HG03442 (cell line): Measurements from ENCODE around the gene ZNF438.
"Not testable (repeated sequence)": the region's sequence is repeated elsewhere in the genome, so short reads cannot be mapped to it uniquely, and the experiment has no call there.

Experiments used
- ATAC-seq: cut with Tn5 transposase; IDR thresholded peaks from one replicate; pipeline ENCODE4 v1.9.1; 2021; ENCODE audit warnings: mild to moderate bottlenecking, moderate library complexity; ENCODE audit not compliant: unreplicated experiment

Gene ZNF438

DNA sequence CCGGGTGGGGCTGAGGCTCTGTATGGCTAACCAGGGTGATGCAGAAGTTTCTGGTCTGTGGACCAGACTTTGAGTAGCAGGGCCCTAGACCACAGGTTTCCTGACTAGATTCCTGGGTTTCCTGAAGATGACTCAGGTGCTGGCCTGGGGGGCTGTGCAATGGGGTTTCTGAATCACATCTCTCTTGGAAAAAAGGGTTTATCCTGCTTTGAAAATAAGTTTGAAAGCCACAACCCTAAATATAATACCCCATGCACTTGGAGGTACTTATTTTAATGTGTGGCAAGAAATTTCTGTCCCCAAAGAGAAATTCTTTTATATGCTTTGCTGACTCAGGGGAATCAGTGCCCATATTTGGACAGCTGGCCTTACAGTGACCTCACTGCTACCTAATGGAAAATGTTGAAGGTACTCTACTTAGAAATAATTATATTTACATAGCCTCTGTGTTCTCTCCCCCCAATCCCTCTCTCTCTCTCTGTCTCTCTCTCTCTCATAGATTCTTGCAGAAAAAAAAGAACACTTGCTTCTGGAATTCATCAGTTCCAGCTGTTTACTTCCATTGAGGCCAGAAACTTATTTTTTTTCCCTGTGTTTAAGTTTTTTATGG is 217.7 kb downstream of the ZNF438 start:
- no peak for ATAC-seq

DNA sequence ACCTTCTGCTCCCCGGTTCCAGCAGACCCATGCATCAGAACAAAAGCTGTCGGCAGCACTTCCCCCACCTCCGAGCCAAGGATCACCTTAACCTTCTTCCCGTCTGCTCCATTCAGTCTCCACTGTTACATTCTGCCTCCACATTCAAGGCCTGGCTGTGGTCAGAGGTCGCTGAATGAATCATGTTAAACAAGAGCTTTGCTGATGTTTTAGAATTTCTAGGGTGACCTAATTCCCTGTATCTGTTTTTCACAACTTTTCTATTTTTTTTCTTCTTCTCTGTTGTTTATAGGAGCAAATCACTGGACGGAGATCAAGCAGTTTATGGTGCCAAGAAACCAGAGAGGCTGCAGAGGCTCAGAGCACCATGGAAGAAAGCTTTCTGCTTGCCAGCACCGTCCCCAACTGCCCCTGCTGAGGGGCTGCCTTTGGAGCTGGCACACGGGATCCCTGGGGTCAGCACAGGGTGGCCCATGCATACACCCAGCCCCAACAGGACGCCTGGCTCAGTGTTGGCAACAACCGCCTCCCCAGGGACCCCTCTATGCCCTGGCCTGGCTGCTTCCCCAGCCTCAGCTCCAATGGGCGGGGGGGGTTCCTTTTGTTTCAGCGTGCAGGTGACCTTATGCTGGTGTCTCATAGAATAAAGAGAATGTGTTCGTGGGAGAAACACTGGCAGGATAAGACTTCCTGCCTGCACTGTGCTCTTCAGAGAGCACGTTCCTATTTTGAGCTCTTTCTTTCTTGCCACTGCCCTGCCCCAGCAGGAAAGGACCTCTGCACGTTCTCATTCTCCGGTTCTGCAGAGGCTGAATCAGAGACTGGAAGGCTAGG is 219.4 kb downstream of the ZNF438 start:
- no peak for ATAC-seq

DNA sequence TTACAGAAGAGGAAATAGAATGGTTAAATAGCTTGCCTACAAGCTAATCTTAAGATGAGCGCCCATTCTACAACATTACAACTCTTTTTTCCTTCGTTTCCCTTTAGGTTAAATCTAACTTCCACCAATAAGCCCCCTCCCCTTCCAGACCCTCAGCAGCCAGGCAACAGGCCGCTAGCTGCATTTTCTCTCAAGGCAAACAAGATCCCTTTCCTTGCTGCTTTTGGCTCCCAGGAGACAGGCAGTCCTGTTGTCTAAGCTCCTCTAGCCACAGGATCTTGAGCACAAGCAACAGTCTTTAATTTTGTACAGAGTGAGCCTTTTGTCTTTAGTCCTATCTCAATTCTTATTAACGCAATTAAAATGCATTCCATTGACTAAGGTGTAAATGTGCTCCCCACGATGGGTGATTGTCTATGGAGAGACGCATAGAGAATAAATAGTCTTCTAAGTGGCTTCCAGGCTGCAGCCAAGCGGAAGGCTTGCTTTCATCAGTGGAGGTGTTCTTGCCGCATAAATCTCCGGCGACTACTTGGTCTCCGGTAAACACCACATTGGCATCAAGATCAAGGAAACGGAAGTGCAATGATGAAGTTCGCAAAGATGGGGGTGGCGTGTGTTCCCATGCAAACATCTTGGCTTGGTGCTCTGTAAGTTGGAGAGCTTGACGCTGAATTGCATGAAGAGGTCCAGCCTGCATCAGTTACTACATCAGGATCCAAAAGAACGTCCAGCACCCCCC is 220.2 kb downstream of the ZNF438 start:
- ATAC-seq = no peak

DNA sequence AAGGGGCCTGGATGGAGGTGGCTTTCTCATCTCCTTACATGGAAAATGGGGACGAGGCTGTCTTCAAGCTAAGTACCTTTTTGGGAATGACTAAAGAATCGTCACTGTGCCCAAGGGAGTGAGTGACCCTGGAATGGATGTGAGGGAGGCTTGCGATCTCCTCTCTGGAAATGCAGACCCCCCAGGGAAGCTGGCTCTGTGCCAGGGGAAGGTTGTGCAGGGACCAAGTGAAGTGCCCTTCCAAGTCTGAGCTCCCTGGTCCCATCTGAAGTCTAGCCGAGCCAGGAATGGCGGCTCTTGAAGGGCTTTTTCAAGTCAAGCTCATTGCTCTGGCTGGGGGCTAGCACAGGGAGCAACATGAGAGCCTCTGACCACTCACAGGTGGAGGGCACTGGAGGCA is 221.2 kb downstream of the ZNF438 start:
- ATAC-seq = no peak

DNA sequence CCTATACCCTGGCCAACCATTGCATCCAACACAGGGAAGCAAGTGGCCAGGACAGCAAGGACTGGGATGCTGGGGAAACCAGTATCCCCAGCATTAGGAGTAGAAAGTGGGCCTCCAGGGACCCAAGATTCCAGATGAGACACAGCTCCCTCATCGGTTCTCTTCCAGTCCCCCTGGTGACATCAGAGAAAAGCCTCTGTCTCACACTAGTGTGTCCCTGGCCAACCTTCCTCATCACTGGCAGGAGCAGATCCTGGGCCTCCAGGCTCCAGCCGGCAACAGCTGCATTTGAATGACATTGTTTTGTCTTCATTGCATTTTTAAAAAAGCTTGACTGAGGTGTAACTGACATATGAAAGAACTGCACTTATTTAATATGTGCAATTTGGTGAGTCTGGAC is 224.8 kb downstream of the ZNF438 start:
- no peak for ATAC-seq

DNA sequence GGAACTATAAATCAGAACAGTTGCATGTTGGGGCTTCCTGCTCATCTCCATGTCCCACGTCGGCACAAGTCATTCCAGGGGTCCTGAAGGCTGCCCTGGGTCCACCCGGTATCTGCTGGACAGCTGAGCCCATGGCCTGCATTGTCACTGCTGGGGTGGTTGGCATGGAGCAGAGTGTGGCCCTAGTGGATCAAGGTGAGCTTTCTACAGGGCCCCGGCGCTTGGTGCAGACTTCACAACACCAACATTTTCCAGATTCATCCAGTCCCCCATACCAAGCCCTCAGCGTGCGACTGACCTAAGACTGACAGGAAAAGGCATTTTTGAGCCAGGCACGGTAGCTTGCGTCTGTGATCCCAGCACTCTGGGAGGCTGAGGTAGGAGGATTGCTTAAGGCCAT is 226.6 kb downstream of the ZNF438 start:
- ATAC-seq = no peak

DNA sequence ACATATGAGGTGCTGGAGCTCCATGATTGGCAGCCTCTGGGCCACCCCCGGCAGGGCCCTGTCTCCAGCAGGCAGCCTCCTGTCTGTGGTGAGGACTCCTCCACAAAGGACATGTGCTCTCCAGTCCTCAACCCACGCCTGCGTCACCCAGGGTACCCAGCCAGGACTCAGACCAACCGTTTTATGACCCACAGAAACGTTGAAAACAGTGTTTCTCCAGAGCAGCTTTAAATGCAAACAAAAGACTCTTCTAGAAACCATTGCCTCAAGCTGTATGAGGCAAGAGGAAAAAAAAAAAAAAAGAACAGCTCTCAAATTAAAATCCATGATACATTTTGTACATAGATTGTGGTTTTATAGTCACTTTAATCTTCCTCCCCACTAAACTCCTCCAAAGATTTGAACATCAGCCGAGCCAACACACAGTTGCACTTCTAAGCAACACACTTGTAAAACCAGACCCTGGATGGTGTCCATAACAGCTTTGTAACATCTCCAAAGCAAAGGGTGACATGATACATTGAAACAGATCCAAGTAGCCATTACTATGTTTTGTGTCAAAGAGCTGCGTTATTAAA is 227.1 kb downstream of the ZNF438 start:
- ATAC-seq = no peak

DNA sequence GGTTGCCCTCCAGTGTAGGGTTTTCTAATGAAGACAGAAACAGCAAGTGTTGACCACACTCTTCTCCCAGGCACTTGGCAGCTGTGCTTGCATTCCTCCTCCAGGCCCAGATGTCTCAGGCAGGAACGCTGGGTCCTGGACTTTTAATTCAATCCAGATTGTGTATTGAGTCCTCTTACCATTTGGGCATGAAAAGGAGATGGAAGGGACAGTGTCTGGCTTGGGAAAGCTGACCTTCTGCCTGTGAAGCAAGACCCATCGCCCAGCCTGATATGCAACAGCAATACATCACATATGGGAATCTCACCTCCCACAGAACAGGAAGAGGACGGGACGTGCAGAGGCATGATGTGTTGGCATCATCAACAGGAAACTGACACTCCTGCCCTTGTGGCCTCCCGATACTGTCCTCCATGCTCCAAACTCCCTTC is 227.8 kb downstream of the ZNF438 start:
- ATAC-seq = no peak

DNA sequence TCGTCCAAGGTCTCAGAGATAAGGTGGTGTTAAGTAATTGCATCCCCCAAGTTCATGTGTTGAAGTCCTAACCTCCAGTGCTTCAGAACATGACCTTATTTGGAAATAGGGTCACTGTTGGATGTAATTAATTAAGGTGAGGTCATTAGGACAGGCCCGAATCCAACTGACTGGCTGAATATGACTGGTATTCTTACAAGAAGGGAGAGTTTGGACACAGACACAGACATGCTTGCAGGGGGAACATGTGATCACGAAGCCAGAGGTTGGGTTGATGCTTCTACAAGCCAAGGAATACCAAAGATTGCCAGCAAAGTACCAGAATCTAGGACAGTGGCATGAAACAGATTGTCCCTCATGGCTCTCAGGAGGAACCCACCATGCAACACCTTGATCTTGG is 228.6 kb downstream of the ZNF438 start:
- ATAC-seq = no peak

DNA sequence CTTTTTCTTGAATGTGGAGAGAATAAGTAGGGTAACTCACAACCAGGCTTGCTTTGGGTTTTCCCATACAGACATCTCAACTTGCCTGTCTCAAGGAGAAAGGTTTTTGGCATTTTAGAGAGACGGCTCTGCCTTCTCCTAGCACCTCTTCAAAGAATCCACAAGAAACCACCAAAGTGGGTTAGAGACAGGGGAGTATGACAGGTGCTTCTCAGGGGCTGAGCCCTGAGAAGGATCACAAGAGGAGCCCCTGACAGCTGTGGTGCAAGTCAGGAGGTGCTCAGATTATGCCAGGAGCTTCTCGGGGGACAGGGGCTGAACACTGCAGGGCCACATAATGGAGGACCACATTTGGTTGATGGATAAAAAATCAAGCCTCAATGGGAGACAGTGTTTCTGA is 231.3 kb downstream of the ZNF438 start:
- ATAC-seq = no peak

DNA sequence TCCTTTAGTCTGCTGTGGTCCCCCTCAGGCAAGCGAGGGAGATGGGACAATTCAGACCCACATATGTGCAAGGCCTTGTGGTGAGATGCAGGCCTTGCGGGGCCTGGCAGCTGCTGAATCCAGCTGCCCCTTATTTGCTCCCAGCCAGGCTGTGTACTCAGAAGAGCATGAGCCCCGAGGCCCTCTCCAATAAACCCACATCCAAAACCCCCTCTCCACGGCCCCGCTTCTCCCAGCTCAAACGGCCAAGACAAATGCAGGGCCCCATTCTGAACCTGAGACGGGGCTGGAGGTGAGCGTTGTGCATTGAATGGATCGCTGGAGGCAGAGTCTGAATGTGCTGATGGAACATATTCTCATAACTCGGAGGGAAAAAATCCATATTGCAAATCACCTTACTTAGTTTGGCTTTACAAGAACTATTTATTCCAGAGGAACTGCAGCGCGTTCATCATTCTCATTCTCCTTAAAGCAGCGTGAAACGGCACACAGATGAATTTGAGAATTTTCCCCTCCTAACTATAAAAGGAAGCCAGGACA is 232.9 kb downstream of the ZNF438 start:
- no peak for ATAC-seq

DNA sequence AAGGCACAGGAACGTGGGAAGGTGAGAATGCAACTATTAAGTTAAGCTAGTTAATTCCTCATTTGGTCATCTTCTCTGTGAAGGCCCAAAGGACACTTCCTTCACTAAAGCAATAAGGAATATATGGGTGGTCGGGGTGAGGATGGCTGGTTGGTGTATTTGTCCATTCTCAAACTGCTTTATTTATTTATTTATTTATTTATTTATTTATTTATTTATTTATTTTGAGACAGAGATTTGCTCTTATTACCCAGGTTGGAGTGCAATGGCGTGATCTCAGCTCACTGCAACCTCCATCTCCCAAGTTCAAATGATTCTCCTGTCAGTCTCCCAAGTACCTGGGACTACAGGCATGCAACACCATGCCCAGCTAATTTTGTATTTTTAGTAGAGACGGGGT is 236.6 kb downstream of the ZNF438 start:
- ATAC-seq = not testable (repeated sequence)
